Measurements from ENCODE around the gene ITPKA.

GRCh38 chr15:41510728-41511127 is 17.1 kb downstream of the ITPKA start:
- TF ChIP-seq POLR2A (IDR thresholded peaks at IDR 0.05) (no peak), POLR2AphosphoS5 (IDR thresholded peaks at IDR 0.05) (no peak), EP300 (IDR thresholded peaks at IDR 0.05) (no peak), CTCF (IDR thresholded peaks at IDR 0.05) (no peak)

Data from upper lobe of left lung (tissue), 4 donors.